COLO829 (cell line): ENCODE measurements around the gene TFF3.
"Not testable (repeated sequence)": the region's sequence is repeated elsewhere in the genome, so short reads cannot be mapped to it uniquely, and the experiment has no call there.

ENCODE experiments used
- DNase-seq: peaks from one replicate; pipeline ENCODE4 v3.0.0; 2012; ENCODE audit warnings: low spot score

TFF3 gene

DNA sequence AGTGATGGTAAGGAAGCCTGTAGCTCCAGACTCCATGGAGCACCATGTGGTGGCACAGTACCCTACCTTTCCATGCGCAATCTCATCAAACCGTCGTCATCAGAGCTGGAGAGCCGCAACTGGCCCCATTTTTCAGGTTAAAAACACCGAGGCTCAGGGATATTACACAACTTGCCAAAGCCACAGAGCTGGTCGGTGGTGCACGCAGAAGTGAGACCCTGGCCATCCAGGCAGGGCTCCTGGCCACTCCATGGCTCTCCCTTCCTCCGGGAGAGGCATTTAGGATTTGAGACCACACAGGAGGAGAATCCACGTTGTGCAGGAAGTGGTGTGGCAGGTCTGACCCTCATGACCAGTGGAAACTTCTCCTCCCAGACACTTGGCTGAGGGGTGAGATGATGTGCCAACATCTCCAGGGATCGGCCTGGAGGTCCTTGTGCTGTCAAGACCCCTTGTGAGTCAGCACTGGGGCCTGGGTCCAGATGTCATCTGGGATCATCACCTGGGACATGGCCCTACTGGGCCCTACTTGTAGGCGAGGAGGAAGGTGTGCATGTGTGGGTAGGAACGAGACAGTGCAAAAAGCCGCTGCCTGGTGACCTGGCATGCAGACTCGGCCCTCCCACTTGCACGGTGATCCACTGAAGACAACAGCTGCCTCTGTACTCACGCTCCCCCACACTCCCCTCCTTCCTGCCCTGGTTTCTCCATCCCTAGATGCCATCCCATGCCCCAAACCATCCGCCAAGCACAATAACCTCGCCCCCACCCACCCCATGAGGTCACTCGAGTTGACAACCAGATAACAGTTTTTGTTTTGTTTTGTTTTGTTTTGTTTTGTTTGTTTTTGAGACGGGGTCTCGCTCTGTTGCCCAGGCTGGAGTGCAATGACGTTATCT, 10.4 kb downstream of the TFF3 start:
- DNase-seq: no peak

DNA sequence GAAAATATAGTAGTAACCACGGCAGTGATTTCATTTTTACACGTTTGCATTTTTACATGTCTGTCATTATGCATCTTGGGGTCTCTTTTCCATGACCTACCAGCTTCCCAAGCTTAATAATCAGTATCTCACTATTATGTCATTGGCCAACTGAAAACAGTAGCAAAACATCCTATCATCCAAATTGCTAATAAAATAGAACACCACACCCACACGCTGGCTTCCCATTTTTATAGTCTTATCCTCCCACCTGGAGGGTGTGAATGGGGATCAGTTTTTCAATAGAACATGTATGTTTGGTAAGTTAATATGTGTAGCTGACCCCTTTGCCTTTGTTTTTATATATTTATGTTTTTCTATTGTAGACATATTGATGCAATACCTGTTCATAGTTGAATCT, 11.8 kb downstream of the TFF3 start:
- DNase-seq: no peak

DNA sequence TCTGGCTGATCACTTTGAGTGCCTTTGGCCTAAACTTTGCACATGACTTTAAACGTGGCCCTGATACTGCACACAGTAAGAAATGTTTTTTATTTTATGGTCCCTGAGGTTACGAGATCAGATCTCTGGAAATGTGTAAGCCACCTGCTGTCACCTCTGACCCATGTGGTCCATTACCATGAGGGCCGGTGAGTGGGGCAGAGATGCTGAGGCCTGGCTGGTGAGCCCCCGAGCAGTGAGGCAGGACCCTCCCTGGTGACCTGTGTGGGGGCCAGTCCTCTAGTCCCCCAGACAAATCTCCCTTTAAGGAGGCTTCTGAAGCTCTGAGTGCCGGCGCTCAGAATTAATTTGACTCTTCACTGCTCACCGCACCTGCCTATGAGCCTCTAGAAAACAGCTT, 12.4 kb downstream of the TFF3 start:
- DNase-seq: no peak

DNA sequence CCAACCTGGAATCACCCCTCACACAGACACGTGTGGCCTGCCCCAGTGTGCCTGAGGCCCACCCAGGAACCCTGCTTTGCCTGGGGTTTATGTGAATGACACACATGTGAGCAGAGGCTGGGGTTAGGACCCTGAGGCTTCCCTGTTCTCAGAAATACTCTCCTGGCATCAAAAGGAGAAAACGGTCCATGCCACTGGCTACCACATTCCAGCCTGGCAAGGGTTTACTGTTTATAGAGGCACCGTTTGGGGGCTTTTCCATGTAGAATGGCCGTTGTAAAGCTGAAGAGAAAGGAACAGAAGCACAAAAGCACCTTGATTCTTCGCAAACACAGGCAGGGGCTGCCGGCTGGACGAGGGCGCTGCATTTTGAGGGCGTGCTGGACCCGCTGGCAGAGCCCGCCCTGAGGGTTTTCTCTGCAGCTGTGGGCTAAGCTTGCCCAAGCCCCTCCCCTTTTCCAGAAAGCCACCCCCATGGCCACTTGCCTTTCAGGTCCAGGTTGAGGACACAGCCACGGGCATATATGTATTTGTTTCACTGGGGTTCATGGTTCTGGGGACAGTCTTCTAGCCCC, 13.0 kb downstream of the TFF3 start:
- no peak for DNase-seq

DNA sequence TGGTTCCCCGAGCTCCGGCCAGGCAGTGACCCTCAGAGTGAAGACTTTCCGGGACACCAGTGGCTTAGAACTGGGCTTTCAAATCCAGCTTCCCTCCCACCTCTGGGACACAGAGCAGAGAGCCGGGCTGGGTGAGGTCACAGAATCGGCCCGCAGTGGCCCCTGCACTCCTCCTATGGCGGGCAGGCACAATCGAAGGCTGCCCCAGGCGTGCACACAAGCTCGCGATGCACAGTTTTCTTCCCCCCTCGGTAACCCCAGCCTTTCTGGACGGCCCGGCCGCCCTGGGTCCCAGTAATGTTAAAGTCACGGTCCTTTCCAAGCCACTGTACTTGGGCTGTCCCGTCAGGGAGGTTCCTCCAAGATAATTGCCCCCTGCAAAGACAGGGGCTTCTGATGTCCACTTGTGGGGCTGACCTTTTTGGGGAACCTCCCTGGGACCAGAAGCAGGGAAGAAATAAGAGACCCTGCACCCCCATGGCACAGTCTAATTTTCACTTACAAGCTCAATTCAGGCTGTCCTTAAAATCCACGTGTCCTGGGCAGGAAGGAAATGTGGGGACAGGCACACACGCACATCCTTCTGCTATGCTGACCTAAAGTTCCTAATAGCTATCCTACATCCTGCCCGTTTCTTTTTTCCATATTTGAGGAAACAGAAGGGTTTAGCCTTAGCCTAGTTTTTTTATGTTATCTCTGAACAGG, 13.7 kb downstream of the TFF3 start:
- no peak for DNase-seq

DNA sequence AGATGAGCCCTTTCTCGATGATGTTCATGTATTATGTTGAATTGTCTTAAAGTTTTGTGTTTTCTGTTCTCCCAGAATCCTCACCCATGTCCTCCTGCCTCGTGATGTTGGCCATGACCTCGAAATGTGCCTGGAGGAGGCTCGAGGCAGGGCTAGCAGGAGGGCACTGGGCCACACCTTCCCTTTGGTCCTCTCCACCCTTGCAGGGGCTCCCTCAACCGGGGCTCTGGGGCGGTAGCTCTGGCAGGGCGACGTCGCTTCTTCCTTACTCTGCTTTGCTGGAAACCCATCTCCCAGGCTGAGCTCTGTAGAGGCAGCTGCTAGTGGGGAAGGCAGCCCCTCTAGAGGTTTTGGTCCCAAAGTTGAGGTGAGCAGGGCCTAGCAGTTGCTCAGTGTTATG, 14.3 kb downstream of the TFF3 start:
- no peak for DNase-seq

DNA sequence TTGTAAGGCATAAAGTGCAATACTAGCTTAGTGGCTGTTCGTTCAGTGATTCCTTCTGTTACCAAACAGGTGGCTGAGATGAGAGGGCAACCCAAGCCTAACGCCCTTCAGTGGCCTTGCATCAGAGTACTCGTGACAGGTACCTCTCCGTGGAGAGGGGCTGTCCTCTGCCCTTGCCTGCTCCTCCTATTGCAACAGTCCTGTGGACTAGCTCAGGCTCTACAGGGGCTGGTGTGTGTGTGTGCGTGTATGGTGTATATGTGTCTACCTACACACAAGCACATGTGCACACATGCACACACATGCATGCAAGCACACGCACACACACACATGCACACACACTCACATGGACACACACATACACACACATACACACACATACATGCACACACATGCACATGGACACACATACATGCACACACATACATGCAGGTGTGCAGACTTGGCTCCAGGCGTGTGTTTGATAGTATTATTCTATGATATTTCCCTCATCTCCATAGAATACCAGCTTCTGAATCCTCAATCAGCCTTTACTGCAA, 15.1 kb downstream of the TFF3 start:
- DNase-seq: no peak

DNA sequence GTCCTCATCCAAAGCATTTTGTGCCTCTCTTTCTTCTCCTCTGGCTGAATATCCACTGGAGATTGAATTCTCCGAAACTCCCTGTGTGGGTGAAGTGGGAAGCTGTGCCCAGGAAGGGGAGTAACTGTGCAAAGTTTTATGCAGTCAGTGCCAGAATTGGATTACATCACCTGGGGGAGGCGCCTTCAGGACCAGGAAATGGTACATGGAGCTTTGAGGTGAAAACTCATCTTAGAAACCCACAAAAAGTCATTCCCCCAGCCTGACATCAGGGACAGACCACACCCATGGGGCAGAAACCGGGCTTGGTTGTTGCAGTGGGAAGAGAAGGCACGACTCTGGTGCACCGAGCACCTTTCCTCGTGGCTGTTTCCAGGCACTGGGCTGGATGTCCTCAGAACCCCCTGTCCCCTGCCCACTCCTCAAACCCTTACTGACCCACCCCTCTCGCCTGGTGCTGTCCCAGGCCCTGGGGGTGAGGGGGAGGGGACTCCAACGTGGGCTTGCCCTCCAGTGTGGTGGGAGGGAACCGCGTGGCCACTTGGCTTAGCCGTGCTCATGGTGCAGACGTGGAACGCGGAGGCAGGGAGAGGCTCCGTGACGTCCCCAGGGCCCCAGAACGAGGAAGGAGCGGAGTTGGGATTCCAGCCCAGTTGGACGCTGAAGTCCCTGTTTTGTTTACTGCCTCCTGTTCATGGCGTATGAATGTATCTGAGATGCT, 15.7 kb downstream of the TFF3 start:
- no peak for DNase-seq

DNA sequence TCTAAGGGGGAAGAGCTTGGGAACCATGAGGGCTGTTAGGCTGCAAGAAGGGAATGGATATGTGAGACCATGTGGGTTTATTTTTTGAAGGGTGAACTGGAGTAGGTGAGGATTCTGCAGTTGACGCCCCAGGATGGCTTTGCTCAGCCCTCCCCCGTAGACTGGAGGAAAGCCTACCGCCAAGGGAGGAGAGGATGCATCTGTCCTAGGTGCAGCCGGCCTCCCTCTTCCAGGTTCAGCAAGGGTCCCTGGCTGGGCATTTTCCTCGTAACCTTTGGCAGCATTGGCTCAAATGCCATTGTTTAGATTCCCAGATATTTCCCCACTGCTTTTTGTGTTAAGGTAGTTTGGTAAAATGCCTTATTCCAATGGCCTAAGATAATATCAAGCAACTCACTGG, 16.6 kb downstream of the TFF3 start:
- no peak for DNase-seq

DNA sequence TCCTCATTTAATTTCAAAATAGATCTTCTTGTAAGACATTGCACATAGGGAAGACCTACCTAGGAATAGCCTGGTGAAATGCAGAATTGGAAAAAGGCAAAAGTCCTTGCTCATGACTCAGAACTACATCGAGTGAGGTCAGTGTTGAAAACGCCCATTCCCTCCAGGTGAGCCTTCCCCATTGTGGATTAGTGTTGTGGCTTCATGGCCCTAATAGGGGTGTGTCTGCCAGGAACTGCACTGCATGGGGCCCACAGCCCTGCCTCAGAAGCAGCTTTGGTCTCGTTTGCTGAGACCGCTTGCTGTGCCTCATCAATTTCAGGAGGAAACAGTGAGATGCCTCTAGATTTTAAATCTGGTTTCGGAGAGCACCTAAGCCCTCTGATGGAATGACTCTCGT, 17.0 kb downstream of the TFF3 start:
- DNase-seq: no peak

DNA sequence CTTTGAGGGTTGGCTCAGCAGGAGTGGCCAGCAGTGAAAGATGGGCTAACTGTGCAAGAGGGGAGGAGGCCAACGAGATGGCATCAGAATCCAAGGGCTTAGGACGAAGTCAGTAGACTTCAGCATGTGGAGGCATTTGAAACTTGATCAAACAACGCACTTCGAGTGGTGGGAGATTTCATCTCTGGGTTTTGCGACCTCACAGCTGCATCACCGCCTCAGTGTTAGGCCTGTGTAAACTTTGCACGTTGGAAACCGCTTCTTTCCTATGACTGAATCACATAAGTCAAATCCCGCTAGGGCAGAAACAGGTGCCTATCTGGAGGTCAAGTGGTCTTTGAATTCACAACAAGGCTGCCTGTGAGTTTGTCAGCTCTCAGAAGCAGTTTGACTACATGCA, 17.8 kb downstream of the TFF3 start:
- DNase-seq: no peak

DNA sequence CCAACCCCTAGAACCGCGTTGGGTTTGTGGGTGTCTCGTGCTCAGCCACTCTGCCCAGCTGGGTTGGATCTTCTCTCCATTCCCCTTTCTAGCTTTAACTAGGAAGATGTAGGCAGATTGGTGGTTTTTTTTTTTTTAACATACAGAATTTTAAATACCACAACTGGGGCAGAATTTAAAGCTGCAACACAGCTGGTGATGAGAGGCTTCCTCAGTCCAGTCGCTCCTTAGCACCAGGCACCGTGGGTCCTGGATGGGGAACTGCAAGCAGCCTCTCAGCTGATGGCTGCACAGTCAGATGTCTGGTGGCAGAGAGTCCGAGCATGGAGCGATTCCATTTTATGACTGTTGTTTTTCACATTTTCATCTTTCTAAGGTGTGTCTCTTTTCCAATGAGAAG, 18.7 kb downstream of the TFF3 start:
- DNase-seq: no peak

DNA sequence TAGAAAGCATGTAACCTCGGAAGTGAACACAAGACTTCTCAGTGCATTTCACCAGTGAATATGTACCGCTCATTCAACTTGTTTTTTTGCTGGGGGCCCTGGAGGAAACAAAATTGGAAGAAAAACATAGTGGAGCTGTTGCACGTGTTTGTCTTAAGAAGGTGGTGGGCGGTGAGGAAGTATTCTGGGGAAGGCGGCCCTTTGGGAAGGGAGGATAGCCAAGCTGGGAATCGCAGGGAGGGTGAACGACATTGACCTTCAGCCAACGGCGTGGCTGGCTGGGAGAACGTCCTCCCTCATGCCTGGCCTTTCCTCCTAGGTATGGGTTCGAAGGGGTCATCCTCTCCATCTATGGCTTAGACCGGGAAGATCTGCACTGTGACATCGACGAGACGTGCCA, 19.4 kb downstream of the TFF3 start:
- no peak for DNase-seq

DNA sequence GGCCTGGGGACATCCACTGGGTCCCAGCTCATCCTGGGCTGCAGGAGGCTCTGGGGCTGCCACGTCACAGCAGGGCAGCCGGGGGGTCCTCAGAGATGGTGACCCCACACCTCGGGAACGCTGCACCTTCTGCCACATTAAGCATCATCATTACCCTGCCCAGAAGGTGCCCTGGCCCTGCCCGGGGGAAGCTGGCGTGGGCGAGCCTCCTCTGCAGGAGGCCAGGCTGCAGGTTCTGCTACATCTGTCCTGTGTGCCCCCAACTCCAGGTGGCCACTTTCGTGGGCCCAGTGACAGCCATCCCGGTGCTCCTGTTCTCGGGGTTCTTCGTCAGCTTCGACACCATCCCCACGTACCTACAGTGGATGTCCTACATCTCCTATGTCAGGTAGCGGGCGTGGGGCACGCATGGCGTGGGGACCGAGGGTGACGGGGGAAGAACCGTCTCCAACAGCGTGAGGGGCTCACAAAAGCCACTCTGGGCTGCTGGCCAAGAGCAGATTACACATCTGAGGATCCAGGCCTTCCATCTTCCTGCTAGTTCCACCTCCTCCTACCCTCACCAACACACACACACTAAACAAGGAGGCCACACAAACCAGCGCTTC, 20.8 kb downstream of the TFF3 start:
- DNase-seq: no peak

DNA sequence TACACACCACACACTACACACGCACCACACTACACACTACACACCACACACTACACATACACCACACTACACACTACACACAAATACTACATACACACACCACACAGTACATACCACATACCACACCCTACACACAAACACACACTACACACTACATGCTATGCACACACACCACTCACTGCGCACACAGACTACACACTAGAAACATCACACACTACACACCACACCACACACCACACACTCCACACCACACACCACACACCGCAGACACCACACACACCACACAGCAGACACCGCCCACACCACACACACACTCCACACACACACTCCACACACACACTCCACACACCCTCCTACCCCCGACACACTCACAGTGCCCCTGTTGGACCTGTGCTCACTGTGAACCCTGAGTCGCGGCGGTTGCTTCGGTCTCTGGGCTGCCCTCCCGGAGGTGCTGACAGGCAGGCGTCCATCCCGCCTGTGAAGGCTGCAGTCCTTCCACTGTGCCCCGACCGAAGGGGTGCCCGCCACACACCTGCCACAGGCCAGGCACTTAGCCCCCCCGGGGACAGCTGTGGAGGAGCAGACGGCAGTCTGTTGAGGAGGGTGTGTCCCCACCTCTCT, 21.4 kb downstream of the TFF3 start:
- DNase-seq: no peak

DNA sequence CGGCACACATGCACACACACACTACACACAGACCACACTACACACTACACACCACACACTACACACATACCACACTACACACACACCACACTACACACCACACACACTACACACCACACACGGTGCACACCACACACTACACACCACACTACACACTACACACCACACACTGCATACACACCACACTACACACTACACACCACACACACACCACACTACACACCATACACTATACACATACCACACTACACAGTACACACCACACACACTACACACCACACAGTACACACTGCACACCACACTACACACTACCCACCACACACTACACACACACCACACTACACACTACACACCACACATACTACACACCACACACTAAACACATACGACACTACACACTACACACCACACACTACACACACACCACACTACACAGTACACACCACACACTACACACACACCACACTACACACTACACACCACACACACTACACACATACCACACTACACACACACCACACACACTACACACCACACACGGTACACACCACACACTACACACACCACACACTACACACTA, 22.6 kb downstream of the TFF3 start:
- DNase-seq: not testable (repeated sequence)

DNA sequence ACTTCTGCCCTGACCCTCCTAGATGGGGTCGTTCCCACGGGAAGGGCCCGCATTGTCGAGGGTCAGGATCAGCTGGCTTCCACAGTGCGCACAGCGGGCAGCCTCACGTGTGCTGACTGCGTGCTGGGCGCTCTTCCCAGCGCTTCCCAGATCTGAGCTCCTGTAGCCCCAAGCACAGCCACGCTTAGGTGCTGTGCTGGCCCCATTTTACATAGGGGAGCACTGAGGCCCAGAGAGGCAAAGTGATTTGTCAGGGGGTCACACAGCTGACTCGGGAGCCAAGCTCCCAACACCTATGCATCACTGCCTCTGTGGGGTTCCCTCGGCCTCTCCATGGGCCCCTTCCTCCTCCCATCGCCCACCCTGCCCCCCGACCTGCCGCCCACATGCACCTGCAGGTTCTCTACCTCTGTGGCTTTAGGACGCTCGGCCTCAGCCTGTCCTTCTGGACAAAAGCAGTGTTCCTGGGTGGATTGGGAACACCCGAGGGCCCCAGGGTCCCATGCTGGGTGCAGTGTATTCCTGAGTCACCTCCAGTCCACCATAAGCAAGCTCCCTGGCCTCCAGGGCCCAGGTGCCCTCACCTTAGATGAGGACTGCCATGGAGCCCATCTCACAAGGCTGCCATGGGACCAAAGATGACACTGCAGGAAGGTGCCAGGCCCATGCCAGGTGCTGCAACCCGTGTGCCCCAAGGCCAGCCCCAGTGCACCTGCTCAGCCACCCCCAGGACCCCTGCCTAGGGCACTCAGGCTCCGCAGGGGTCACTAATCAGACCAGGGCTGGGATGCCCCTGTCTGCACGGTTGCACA, 23.3 kb downstream of the TFF3 start:
- DNase-seq: no peak

DNA sequence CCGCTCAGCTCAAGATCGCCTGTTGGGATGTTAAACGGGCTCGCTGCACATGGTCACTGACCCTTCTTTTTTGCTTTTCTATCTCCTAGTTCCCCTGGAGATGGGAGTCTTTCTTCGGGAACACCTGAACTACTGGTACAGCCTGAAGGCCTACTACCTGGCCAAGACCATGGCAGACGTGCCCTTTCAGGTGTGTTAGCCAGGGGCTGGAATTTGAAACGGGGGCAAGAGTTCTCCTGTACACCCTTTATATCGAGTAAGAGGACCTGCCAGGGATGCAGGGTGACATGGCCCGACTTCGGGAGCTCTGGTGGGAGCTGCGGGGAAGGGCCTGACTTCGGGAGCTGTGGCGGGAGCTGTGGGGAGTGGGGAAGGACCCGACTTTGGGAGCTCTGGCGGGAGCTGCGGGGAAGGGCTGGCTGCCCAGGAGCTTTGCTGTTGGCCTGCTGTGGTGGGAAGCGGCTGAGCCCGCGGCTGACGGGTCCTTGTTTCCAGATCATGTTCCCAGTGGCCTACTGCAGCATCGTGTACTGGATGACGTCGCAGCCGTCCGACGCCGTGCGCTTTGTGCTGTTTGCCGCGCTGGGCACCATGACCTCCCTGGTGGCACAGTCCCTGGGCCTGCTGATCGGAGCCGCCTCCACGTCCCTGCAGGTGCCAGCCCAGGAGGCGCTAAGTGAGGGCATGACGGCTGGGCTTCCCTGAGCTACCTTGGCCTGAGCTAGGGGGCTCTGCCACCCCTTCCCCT, 24.0 kb downstream of the TFF3 start:
- DNase-seq: no peak

DNA sequence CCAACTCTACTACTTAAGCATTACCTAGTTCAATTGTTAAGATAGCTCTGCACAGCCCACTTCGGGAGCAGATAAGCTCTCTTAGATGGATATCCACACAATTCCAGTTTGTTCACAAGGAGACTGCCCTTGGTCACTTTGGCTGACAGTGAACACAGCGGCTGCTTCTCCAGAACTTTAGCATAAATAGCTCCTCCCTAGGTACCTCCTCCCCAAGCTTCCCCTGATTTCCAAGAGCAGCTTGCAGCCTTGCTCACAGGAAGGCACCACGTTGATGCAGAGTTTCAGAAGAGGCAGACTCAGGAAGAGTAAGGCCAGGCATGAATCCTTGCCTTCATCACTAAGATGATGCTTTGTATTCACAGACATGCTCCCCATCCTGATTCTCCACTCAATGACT, 24.7 kb downstream of the TFF3 start:
- DNase-seq: no peak
